Right lobe of liver (tissue), 4 donors: ENCODE results near the gene KAZN.

Source experiments
- POLR2A ChIP-seq: fragments of 450-650 bp; IDR thresholded peaks from one replicate; pipeline ENCODE4 v1.6.1; 2017; ENCODE audit warnings: antibody characterized with exemption, mild to moderate bottlenecking
- TF ChIP-seq, protein P1 (sequence below), 4 donors: fragments of 200-600 bp in 3 of 4; fragments of 450-650 bp in 1 of 4; IDR thresholded peaks; one replicate each; pipeline versions ENCODE4 v1.5.1 to v1.8.0; 2016 to 2022; ENCODE audit warnings: antibody characterized with exemption in 4 of 4, mild to moderate bottlenecking in 2 of 4
- donor health status: DM: no; HTN: no; CAD: no.
- donor health status: DM: no; HTN: no; CAD: no.
- donor health status: DM: no; HTN: yes; CAD: no.

- TF ChIP-seq, protein P1, sequence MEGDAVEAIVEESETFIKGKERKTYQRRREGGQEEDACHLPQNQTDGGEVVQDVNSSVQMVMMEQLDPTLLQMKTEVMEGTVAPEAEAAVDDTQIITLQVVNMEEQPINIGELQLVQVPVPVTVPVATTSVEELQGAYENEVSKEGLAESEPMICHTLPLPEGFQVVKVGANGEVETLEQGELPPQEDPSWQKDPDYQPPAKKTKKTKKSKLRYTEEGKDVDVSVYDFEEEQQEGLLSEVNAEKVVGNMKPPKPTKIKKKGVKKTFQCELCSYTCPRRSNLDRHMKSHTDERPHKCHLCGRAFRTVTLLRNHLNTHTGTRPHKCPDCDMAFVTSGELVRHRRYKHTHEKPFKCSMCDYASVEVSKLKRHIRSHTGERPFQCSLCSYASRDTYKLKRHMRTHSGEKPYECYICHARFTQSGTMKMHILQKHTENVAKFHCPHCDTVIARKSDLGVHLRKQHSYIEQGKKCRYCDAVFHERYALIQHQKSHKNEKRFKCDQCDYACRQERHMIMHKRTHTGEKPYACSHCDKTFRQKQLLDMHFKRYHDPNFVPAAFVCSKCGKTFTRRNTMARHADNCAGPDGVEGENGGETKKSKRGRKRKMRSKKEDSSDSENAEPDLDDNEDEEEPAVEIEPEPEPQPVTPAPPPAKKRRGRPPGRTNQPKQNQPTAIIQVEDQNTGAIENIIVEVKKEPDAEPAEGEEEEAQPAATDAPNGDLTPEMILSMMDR (IDR thresholded peaks at IDR 0.05) = no peak
- TF ChIP-seq POLR2A = no peak
Observed at GRCh38 chr1:14620941-14621340, 22.5 kb downstream of the KAZN start.
